SU-DHL-6 (cell line): Measurements from ENCODE around the gene RCAN2.

Experiments used
- CTCF ChIP-seq: fragments of 200-600 bp; sonication (generic); IDR thresholded peaks from one replicate; pipeline ENCODE4 v1.5.1; 2017; ENCODE audit warnings: antibody characterized with exemption, mild to moderate bottlenecking, low read length, moderate library complexity; ENCODE audit not compliant: insufficient read depth, poor library complexity, severe bottlenecking
- EZH2phosphoT487 ChIP-seq: fragments of 200-600 bp; sonication (generic), shearing (Covaris generic); conservative IDR thresholded peaks from 2 replicates; pipeline ENCODE4 v1.6.1; 2018; ENCODE audit warnings: mild to moderate bottlenecking, antibody characterized with exemption, low read length, moderate library complexity, mixed read lengths

- no peak for TF ChIP-seq CTCF
- no peak for TF ChIP-seq EZH2phosphoT487
These were observed 245.2 kb downstream of the RCAN2 start for GRCh38 chr6:46246081-46246480.
